ENCODE measurements around the gene SLC25A24. TPM values are rescaled to one million over a fixed set of nuclear protein-coding genes. Genes with fewer than 3 reads are reported as not detected.
A peak's percentile ranks its signal among the peaks of the same experiment; 100 is the strongest.
"Not testable (repeated sequence)": the region's sequence is repeated elsewhere in the genome, so short reads cannot be mapped to it uniquely, and the experiment has no call there.

Gene SLC25A24
- total RNA-seq, 2 donors from 2014 or later = 8.8 to 17.3 TPM

DNA sequence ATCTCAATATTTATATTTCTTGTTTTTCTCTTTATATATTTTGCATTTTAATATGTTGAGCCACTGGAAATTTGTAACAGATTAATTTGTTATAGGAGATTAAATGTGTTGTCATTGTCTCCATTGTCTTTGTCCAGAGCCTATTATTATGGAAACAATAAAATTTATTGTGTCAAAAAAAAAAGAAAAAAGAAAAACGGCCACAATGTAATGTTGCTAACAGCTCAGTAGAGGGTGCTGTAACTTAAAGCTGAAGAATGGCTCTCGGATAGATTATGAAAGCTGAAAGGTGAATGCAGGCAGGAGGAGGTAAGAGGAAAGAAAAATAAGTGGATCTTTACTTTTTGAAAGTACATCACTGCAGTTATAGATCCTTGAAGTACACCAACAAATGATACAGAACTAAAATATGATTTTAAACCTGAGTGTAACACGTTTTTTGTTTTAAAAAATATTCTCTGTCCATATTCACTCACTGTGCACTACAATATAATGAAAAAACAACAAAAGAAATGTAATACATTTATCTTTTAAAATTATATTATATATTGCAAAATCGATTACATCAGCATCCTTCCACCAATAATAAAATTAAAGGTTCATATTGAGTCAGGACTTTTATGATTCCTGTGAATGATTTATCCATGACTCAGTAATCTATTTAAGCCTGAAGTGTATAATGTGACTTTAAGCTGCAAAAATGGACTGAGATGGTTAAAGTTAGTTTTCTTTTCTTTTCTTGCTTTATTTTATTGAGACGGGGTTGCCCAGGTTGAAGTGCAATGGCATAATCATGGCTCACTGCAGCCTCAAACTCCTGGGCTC is 14.7 kb upstream of the SLC25A24 start:
- not testable (repeated sequence) for DNase-seq (ENCODE audit: low spot score); H3K27ac Mint-ChIP-seq

GRCh38 chr1:108211014-108211413 is 10.9 kb upstream of the SLC25A24 start:
- Mint-ChIP-seq H3K4me1 (ENCODE audit: low read depth in 2 of 2) (peaks cover 0 to 3% of the 10 kb centered on the region in 2 donors), H3K9me3 (no peaks in the 10 kb centered on the region), H3K36me3 (no peaks in the 10 kb centered on the region), H3K27ac (no peak overlapping the region), H3K27me3 (peaks cover 34 to 58% of the 10 kb centered on the region in 2 donors), H3K4me3 (no peak overlapping the region)
- DNase-seq (ENCODE audit: low spot score) (no peak), ATAC-seq (no peak)

More for the DNA sequence above, 14.7 kb upstream of the SLC25A24 start:
- H3K27me3 Mint-ChIP-seq = peaks cover 18 to 34% of the 10 kb centered on the region in 2 donors
- H3K9me3 Mint-ChIP-seq; H3K4me3 Mint-ChIP-seq; H3K4me1 Mint-ChIP-seq (ENCODE audit: low read depth in 2 of 2); H3K36me3 Mint-ChIP-seq: not testable (repeated sequence)
- peak in 1 of 2 donors; percentile 65 for ATAC-seq

GRCh38 chr1:108209456-108210108 is 9.4 kb upstream of the SLC25A24 start:
- H3K4me1 Mint-ChIP-seq (ENCODE audit: low read depth in 2 of 2) = peaks cover 0 to under 1% of the 10 kb centered on the region in 2 donors
- H3K4me3 Mint-ChIP-seq = no peak overlapping the region
- peaks cover 4% of the 10 kb centered on the region for H3K36me3 Mint-ChIP-seq
- no peak overlapping the region for H3K27ac Mint-ChIP-seq
- no peak for DNase-seq (ENCODE audit: low spot score)
- peaks cover 3% of the 10 kb centered on the region for H3K9me3 Mint-ChIP-seq
- H3K27me3 Mint-ChIP-seq = peaks cover 35 to 64% of the 10 kb centered on the region in 2 donors
- ATAC-seq = no peak

DNA sequence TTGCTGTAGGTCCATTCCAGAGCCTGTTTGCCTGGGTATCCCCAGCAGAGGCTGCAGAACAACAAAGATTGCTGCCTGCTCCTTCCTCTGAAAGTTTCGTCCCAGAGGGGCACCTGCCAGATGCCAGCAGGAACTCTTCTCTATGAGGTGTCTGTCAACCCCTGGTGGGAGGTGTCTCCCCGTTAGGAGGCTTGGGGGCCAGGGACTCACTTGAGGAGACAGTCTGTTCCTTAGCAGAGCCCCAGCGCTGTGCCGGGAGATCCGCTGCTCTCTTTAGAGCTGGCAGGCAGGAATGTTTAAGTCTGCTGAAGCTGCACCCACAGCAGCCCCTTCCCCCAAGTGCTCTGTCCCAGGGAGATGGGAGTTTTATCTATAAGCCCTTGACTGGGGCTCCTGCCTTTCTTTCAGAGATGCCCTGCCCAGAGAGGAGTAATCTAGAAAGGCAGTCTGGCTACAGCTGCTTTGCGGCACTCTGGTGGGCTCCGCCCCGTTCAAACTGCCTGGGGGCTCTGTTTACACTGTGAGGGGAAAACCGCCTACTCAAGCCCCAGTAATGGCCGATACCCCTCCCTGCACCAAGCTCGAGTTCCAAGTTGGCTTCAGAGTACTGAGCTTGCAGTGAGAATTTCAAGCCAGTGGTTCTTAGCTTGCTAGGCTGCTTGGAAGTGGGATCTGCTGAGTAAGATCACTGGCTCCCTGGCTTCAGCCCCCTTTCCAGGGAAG is 8.7 kb upstream of the SLC25A24 start:
- Mint-ChIP-seq H3K27ac (no peak overlapping the region), H3K36me3 (peaks cover 9% of the 10 kb centered on the region), H3K27me3 (peaks cover 39 to 67% of the 10 kb centered on the region in 2 donors), H3K9me3 (peaks cover 3% of the 10 kb centered on the region), H3K4me1 (ENCODE audit: low read depth in 2 of 2) (peaks cover 0 to 2% of the 10 kb centered on the region in 2 donors), H3K4me3 (no peak overlapping the region)
- DNase-seq (ENCODE audit: low spot score) (no peak), ATAC-seq (no peak)

GRCh38 chr1:108203582-108203981 is 3.4 kb upstream of the SLC25A24 start:
- H3K4me3 Mint-ChIP-seq; ATAC-seq; DNase-seq (ENCODE audit: low spot score); H3K27ac Mint-ChIP-seq; H3K9me3 Mint-ChIP-seq: not testable (repeated sequence)
- Mint-ChIP-seq H3K36me3 (peaks cover 10% of the 10 kb centered on the region), H3K27me3 (peaks cover 25 to 42% of the 10 kb centered on the region in 2 donors), H3K4me1 (ENCODE audit: low read depth in 2 of 2) (peaks cover 16 to 26% of the 10 kb centered on the region in 2 donors)

- H3K4me3 Mint-ChIP-seq = peak overlapping the region; percentile 90
- peaks cover 3% of the 10 kb centered on the region for H3K9me3 Mint-ChIP-seq
- DNase-seq (ENCODE audit: low spot score) (no peak), ATAC-seq (no peak)
- H3K27me3 Mint-ChIP-seq = peaks cover 12 to 23% of the 10 kb centered on the region in 2 donors
- H3K27ac Mint-ChIP-seq = peak overlapping the region in 1 of 2 donors; percentile 82
- H3K4me1 Mint-ChIP-seq (ENCODE audit: low read depth in 2 of 2) = peaks cover 21 to 36% of the 10 kb centered on the region in 2 donors
- H3K36me3 Mint-ChIP-seq = peaks cover 10% of the 10 kb centered on the region
These were observed 1.5 kb upstream of the SLC25A24 start for GRCh38 chr1:108201687-108202086.

DNA sequence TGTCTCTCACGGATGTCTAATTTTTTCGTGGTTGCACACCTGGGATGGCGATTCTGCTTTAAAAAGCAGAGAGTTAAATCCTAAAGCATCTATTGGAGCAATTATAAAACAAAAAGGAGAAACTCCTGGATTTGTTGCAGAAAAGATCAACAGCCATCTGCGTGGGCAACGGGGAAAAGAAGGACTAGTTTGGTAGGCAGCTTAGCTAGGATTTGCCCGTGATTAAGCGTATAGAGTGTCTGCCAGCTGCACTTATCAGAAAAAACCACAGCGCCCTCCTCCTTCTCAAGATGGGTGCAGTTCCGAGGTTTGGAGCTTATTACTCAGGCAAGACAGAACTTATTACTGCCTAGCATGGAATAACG is 526 bp upstream of the SLC25A24 start:
- ATAC-seq (peak in 1 of 2 donors; percentile 36), DNase-seq (ENCODE audit: low spot score) (no peak)
- H3K36me3 Mint-ChIP-seq = peaks cover 10% of the 10 kb centered on the region

GRCh38 chr1:108199201-108199691 is 897 bp downstream of the SLC25A24 start:
- DNase-seq (ENCODE audit: low spot score) = no peak
- Mint-ChIP-seq H3K27me3 (peaks cover 4 to 6% of the 10 kb centered on the region in 2 donors), H3K27ac (peak overlapping the region; percentile 65 to 84), H3K4me1 (ENCODE audit: low read depth in 2 of 2) (peaks cover 21 to 36% of the 10 kb centered on the region in 2 donors), H3K9me3 (no peaks in the 10 kb centered on the region), H3K4me3 (peak overlapping the region; percentile 90), H3K36me3 (peaks cover 11% of the 10 kb centered on the region)
- no peak for ATAC-seq

More for the DNA sequence above, 526 bp upstream of the SLC25A24 start:
- Mint-ChIP-seq H3K27ac (peak overlapping the region; percentile 65 to 82), H3K27me3 (peaks cover 7 to 16% of the 10 kb centered on the region in 2 donors), H3K9me3 (peaks cover 3% of the 10 kb centered on the region), H3K4me1 (ENCODE audit: low read depth in 2 of 2) (peaks cover 21 to 36% of the 10 kb centered on the region in 2 donors), H3K4me3 (peak overlapping the region; percentile 90)

DNA sequence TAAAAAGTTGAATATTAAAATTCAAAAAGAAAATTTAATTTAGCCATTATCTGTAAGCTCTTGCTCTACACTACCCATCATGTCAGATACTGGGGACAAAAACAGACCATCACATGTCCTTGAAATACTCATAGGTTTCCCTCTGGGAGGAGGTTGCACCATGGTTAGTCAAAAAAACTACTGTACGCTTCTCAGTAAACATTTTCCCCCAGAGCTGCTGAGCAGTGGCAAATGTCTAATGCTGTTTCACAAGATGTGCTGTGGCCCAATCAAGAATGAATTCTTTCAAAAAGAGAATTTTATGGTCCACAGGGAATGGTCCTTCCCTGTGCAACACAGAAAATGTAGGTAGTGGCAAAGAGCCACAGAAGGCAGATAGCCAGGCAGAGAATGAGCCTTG is 6.1 kb downstream of the SLC25A24 start:
- Mint-ChIP-seq H3K27me3 (no peaks in the 10 kb centered on the region), H3K4me1 (ENCODE audit: low read depth in 2 of 2) (peaks cover 9 to 14% of the 10 kb centered on the region in 2 donors), H3K36me3 (peaks cover 11% of the 10 kb centered on the region), H3K4me3 (no peak overlapping the region), H3K27ac (no peak overlapping the region), H3K9me3 (peaks cover 4% of the 10 kb centered on the region)
- ATAC-seq (no peak), DNase-seq (ENCODE audit: low spot score) (no peak)

GRCh38 chr1:108193333-108193732 is 6.8 kb downstream of the SLC25A24 start:
- ATAC-seq = no peak
- Mint-ChIP-seq H3K9me3 (peaks cover 4% of the 10 kb centered on the region), H3K4me3 (no peak overlapping the region), H3K27ac (no peak overlapping the region), H3K27me3 (no peaks in the 10 kb centered on the region), H3K4me1 (ENCODE audit: low read depth in 2 of 2) (peaks cover 3 to 8% of the 10 kb centered on the region in 2 donors), H3K36me3 (peaks cover 15% of the 10 kb centered on the region)
- DNase-seq (ENCODE audit: low spot score) = no peak

GRCh38 chr1:108192581-108192980 is 7.6 kb downstream of the SLC25A24 start:
- Mint-ChIP-seq H3K36me3 (peaks cover 21% of the 10 kb centered on the region), H3K9me3 (peaks cover 6% of the 10 kb centered on the region), H3K4me1 (ENCODE audit: low read depth in 2 of 2) (peaks cover 0 to under 1% of the 10 kb centered on the region in 2 donors), H3K27me3 (no peaks in the 10 kb centered on the region), H3K27ac (no peak overlapping the region), H3K4me3 (no peak overlapping the region)
- ATAC-seq (no peak), DNase-seq (ENCODE audit: low spot score) (no peak)

DNA sequence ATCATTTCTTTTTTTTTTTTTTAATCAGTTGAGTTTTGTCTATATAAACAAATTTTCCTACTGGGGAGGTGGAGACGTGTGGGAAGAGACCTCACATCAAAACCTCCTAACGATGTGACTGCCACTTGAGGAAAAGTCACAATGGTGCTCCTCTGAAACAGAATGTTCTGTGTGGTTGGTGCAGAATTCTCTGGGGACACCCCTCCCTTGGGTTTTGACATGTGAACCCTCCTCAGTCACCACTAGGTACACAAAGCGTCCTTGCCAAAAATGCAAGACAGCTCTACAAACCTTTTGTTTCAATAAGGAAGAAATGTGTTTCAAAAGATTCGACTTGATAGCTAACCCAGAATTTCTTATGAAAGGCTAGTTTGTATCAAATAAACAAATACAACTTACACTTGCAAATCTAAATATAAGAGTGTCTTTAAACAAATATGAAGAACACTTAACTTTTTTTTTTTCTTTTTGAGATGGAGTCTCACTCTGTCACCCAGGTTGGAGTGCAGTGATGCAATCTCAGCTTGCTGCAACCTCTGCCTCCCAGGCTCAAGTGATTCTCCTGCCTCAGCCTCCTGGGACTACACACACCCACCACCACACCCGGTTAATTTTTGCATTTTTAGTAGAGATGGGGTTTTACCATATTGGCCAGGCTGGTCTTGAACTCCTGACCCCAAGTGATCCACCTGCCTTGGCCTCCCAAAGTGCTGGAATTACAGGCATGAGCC is 9.3 kb downstream of the SLC25A24 start:
- Mint-ChIP-seq H3K9me3 (peaks cover 6% of the 10 kb centered on the region), H3K4me1 (ENCODE audit: low read depth in 2 of 2) (no peaks in the 10 kb centered on the region), H3K36me3 (peaks cover 21% of the 10 kb centered on the region)

More for the DNA sequence above, 9.3 kb downstream of the SLC25A24 start:
- ATAC-seq = no peak
- no peak overlapping the region for H3K4me3 Mint-ChIP-seq
- DNase-seq (ENCODE audit: low spot score) = no peak
- no peak overlapping the region for H3K27ac Mint-ChIP-seq
- H3K27me3 Mint-ChIP-seq = no peaks in the 10 kb centered on the region

Measured in natural killer cell treated with Interleukin-12 subunit alpha and Interleukin-12 subunit beta and Interleukin-15 and Interleukin-18, amount 100 ng/mL, for 72 hours (primary cell).